ENCODE results near the gene ZNF277.
A peak's percentile ranks its signal among the peaks of the same experiment; 100 is the strongest.

ZNF277 gene

GRCh38 chr7:112201839-112202238 lies 4.7 kb upstream of the ZNF277 start:
- Histone ChIP-seq H3K4me1 (ENCODE audit: control insufficient read depth in 1 of 2, insufficient read depth in 2 of 2, low read length in 2 of 2) (peaks cover 0 to 5% of the 10 kb centered on the region in 2 donors), H3K4me3 (ENCODE audit: low read depth in 1 of 2, low read length in 2 of 2) (no peak overlapping the region)

GRCh38 chr7:112202816-112203215 lies 3.7 kb upstream of the ZNF277 start:
- Histone ChIP-seq H3K4me1 (ENCODE audit: control insufficient read depth in 1 of 2, insufficient read depth in 2 of 2, low read length in 2 of 2) (peaks cover 0 to 11% of the 10 kb centered on the region in 2 donors), H3K4me3 (ENCODE audit: low read depth in 1 of 2, low read length in 2 of 2) (no peak overlapping the region), H3K9me3 (ENCODE audit: control insufficient read depth in 1 of 2, low read length in 2 of 2) (no peaks in the 10 kb centered on the region), H3K27ac (ENCODE audit: low read length) (no peak overlapping the region), H3K27me3 (ENCODE audit: low read depth, low read length) (no peaks in the 10 kb centered on the region), H3K36me3 (ENCODE audit: control insufficient read depth in 1 of 2, insufficient read depth in 2 of 2, low read length in 2 of 2) (no peaks in the 10 kb centered on the region)

More at GRCh38 chr7:112201839-112202238, 4.7 kb upstream of the ZNF277 start:
- Histone ChIP-seq H3K36me3 (ENCODE audit: control insufficient read depth in 1 of 2, insufficient read depth in 2 of 2, low read length in 2 of 2) (no peaks in the 10 kb centered on the region), H3K27ac (ENCODE audit: low read length) (no peak overlapping the region), H3K27me3 (ENCODE audit: low read depth, low read length) (no peaks in the 10 kb centered on the region), H3K9me3 (ENCODE audit: control insufficient read depth in 1 of 2, low read length in 2 of 2) (no peaks in the 10 kb centered on the region)

- Histone ChIP-seq H3K27me3 (ENCODE audit: low read depth, low read length) (no peaks in the 10 kb centered on the region), H3K4me3 (ENCODE audit: low read depth in 1 of 2, low read length in 2 of 2) (no peak overlapping the region), H3K27ac (ENCODE audit: low read length) (no peak overlapping the region), H3K4me1 (ENCODE audit: control insufficient read depth in 1 of 2, insufficient read depth in 2 of 2, low read length in 2 of 2) (peaks cover 0 to 11% of the 10 kb centered on the region in 2 donors), H3K9me3 (ENCODE audit: control insufficient read depth in 1 of 2, low read length in 2 of 2) (no peaks in the 10 kb centered on the region), H3K36me3 (ENCODE audit: control insufficient read depth in 1 of 2, insufficient read depth in 2 of 2, low read length in 2 of 2) (no peaks in the 10 kb centered on the region)
Measured at GRCh38 chr7:112203365-112203739, 3.1 kb upstream of the ZNF277 start.

GRCh38 chr7:112204499-112205342 lies 1.8 kb upstream of the ZNF277 start:
- no peaks in the 10 kb centered on the region for H3K9me3 ChIP-seq (ENCODE audit: control insufficient read depth in 1 of 2, low read length in 2 of 2)
- no peaks in the 10 kb centered on the region for H3K36me3 ChIP-seq (ENCODE audit: control insufficient read depth in 1 of 2, insufficient read depth in 2 of 2, low read length in 2 of 2)
- peak overlapping the region; percentile 94 to 99 for H3K4me3 ChIP-seq (ENCODE audit: low read depth in 1 of 2, low read length in 2 of 2)
- peak overlapping the region; percentile 73 for H3K27ac ChIP-seq (ENCODE audit: low read length)
- no peaks in the 10 kb centered on the region for H3K27me3 ChIP-seq (ENCODE audit: low read depth, low read length)
- H3K4me1 ChIP-seq (ENCODE audit: control insufficient read depth in 1 of 2, insufficient read depth in 2 of 2, low read length in 2 of 2) = peaks cover 0 to 11% of the 10 kb centered on the region in 2 donors

GRCh38 chr7:112205343-112206237 lies 905 bp upstream of the ZNF277 start:
- H3K4me3 ChIP-seq (ENCODE audit: low read depth in 1 of 2, low read length in 2 of 2) = peak overlapping the region; percentile 94 to 99
- H3K27ac ChIP-seq (ENCODE audit: low read length) = peak overlapping the region; percentile 73
- H3K9me3 ChIP-seq (ENCODE audit: control insufficient read depth in 1 of 2, low read length in 2 of 2) = no peaks in the 10 kb centered on the region
- no peaks in the 10 kb centered on the region for H3K27me3 ChIP-seq (ENCODE audit: low read depth, low read length)
- peaks cover 0 to 11% of the 10 kb centered on the region in 2 donors for H3K4me1 ChIP-seq (ENCODE audit: control insufficient read depth in 1 of 2, insufficient read depth in 2 of 2, low read length in 2 of 2)
- no peaks in the 10 kb centered on the region for H3K36me3 ChIP-seq (ENCODE audit: control insufficient read depth in 1 of 2, insufficient read depth in 2 of 2, low read length in 2 of 2)

- no peaks in the 10 kb centered on the region for H3K9me3 ChIP-seq (ENCODE audit: control insufficient read depth in 1 of 2, low read length in 2 of 2)
- no peaks in the 10 kb centered on the region for H3K36me3 ChIP-seq (ENCODE audit: control insufficient read depth in 1 of 2, insufficient read depth in 2 of 2, low read length in 2 of 2)
- peak overlapping the region; percentile 87 for H3K27ac ChIP-seq (ENCODE audit: low read length)
- no peaks in the 10 kb centered on the region for H3K27me3 ChIP-seq (ENCODE audit: low read depth, low read length)
- peaks cover 0 to 17% of the 10 kb centered on the region in 2 donors for H3K4me1 ChIP-seq (ENCODE audit: control insufficient read depth in 1 of 2, insufficient read depth in 2 of 2, low read length in 2 of 2)
- H3K4me3 ChIP-seq (ENCODE audit: low read depth in 1 of 2, low read length in 2 of 2) = peak overlapping the region; percentile 94 to 99
Measured at GRCh38 chr7:112206991-112207592, 597 bp downstream of the ZNF277 start.

- Histone ChIP-seq H3K4me3 (ENCODE audit: low read depth in 1 of 2, low read length in 2 of 2) (peak overlapping the region; percentile 94 to 99), H3K36me3 (ENCODE audit: control insufficient read depth in 1 of 2, insufficient read depth in 2 of 2, low read length in 2 of 2) (no peaks in the 10 kb centered on the region), H3K4me1 (ENCODE audit: control insufficient read depth in 1 of 2, insufficient read depth in 2 of 2, low read length in 2 of 2) (peaks cover 0 to 17% of the 10 kb centered on the region in 2 donors), H3K27me3 (ENCODE audit: low read depth, low read length) (no peaks in the 10 kb centered on the region), H3K27ac (ENCODE audit: low read length) (no peak overlapping the region), H3K9me3 (ENCODE audit: control insufficient read depth in 1 of 2, low read length in 2 of 2) (no peaks in the 10 kb centered on the region)
Measured at GRCh38 chr7:112207765-112208164, 1.3 kb downstream of the ZNF277 start.

GRCh38 chr7:112211348-112211907 lies 4.9 kb downstream of the ZNF277 start:
- Histone ChIP-seq H3K27me3 (ENCODE audit: low read depth, low read length) (no peaks in the 10 kb centered on the region), H3K9me3 (ENCODE audit: control insufficient read depth in 1 of 2, low read length in 2 of 2) (no peaks in the 10 kb centered on the region), H3K36me3 (ENCODE audit: control insufficient read depth in 1 of 2, insufficient read depth in 2 of 2, low read length in 2 of 2) (no peaks in the 10 kb centered on the region), H3K4me1 (ENCODE audit: control insufficient read depth in 1 of 2, insufficient read depth in 2 of 2, low read length in 2 of 2) (peaks cover 0 to 12% of the 10 kb centered on the region in 2 donors), H3K4me3 (ENCODE audit: low read depth in 1 of 2, low read length in 2 of 2) (no peak overlapping the region), H3K27ac (ENCODE audit: low read length) (no peak overlapping the region)

- Histone ChIP-seq H3K36me3 (ENCODE audit: control insufficient read depth in 1 of 2, insufficient read depth in 2 of 2, low read length in 2 of 2) (no peaks in the 10 kb centered on the region), H3K9me3 (ENCODE audit: control insufficient read depth in 1 of 2, low read length in 2 of 2) (no peaks in the 10 kb centered on the region), H3K4me1 (ENCODE audit: control insufficient read depth in 1 of 2, insufficient read depth in 2 of 2, low read length in 2 of 2) (peaks cover 0 to 8% of the 10 kb centered on the region in 2 donors), H3K27ac (ENCODE audit: low read length) (no peak overlapping the region), H3K27me3 (ENCODE audit: low read depth, low read length) (no peaks in the 10 kb centered on the region), H3K4me3 (ENCODE audit: low read depth in 1 of 2, low read length in 2 of 2) (no peak overlapping the region)
Measured at GRCh38 chr7:112212571-112212970, 6.1 kb downstream of the ZNF277 start.

GRCh38 chr7:112213735-112214134 lies 7.2 kb downstream of the ZNF277 start:
- Histone ChIP-seq H3K4me1 (ENCODE audit: control insufficient read depth in 1 of 2, insufficient read depth in 2 of 2, low read length in 2 of 2) (peaks cover 0 to 6% of the 10 kb centered on the region in 2 donors), H3K4me3 (ENCODE audit: low read depth in 1 of 2, low read length in 2 of 2) (no peak overlapping the region), H3K9me3 (ENCODE audit: control insufficient read depth in 1 of 2, low read length in 2 of 2) (no peaks in the 10 kb centered on the region), H3K27ac (ENCODE audit: low read length) (no peak overlapping the region), H3K27me3 (ENCODE audit: low read depth, low read length) (no peaks in the 10 kb centered on the region), H3K36me3 (ENCODE audit: control insufficient read depth in 1 of 2, insufficient read depth in 2 of 2, low read length in 2 of 2) (no peaks in the 10 kb centered on the region)

GRCh38 chr7:112214268-112214667 lies 7.8 kb downstream of the ZNF277 start:
- H3K27ac ChIP-seq (ENCODE audit: low read length) = no peak overlapping the region
- H3K4me3 ChIP-seq (ENCODE audit: low read depth in 1 of 2, low read length in 2 of 2) = no peak overlapping the region
- no peaks in the 10 kb centered on the region for H3K9me3 ChIP-seq (ENCODE audit: control insufficient read depth in 1 of 2, low read length in 2 of 2)

More at GRCh38 chr7:112214268-112214667, 7.8 kb downstream of the ZNF277 start:
- H3K36me3 ChIP-seq (ENCODE audit: control insufficient read depth in 1 of 2, insufficient read depth in 2 of 2, low read length in 2 of 2) = no peaks in the 10 kb centered on the region
- H3K27me3 ChIP-seq (ENCODE audit: low read depth, low read length) = no peaks in the 10 kb centered on the region
- peaks cover 0 to 6% of the 10 kb centered on the region in 2 donors for H3K4me1 ChIP-seq (ENCODE audit: control insufficient read depth in 1 of 2, insufficient read depth in 2 of 2, low read length in 2 of 2)

Data from muscle layer of duodenum (tissue), 2 donors.